MM.1S (cell line): Measurements from ENCODE around the gene RILPL1.
"Not testable (repeated sequence)": the region's sequence is repeated elsewhere in the genome, so short reads cannot be mapped to it uniquely, and the experiment has no call there.

Experiments
- CTCF ChIP-seq: fragments of 300-600 bp; sonication (generic); IDR thresholded peaks from 2 replicates; pipeline ENCODE4 v1.5.1; 2016; ENCODE audit warnings: antibody characterized with exemption, low read length, mixed read lengths
- EZH2phosphoT487 ChIP-seq: fragments of 300-600 bp; sonication (generic); IDR thresholded peaks from 2 replicates; pipeline ENCODE4 v1.6.1; 2018; ENCODE audit warnings: antibody characterized with exemption, low read length

DNA sequence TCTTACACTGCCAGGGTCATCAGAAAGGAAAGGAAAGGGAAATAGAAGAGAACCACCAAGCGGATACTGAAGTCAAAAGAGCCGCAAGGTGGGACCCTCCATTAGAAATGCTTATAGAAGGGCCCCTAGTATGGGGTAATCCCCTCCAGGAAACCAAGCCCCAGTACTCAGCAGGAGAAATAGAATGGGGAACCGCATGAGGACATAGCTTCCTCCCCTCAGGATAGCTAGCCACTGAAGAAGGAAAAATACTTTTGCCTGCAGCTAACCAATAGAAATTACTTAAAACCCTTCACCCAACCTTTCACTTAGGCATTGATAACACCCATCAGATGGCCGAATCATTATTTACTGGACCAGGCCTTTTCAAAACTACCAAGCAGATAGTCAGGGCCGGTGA is 21.3 kb upstream of the RILPL1 start:
- not testable (repeated sequence) for TF ChIP-seq CTCF, EZH2phosphoT487
